ENCODE results near the gene TRIO. TPM values are rescaled to one million over a fixed set of nuclear protein-coding genes. Genes with fewer than 3 reads are reported as not detected.

Gene TRIO
- total RNA-seq, 2 experiments from 2014 or later: 4.1 to 6.5 TPM

DNA sequence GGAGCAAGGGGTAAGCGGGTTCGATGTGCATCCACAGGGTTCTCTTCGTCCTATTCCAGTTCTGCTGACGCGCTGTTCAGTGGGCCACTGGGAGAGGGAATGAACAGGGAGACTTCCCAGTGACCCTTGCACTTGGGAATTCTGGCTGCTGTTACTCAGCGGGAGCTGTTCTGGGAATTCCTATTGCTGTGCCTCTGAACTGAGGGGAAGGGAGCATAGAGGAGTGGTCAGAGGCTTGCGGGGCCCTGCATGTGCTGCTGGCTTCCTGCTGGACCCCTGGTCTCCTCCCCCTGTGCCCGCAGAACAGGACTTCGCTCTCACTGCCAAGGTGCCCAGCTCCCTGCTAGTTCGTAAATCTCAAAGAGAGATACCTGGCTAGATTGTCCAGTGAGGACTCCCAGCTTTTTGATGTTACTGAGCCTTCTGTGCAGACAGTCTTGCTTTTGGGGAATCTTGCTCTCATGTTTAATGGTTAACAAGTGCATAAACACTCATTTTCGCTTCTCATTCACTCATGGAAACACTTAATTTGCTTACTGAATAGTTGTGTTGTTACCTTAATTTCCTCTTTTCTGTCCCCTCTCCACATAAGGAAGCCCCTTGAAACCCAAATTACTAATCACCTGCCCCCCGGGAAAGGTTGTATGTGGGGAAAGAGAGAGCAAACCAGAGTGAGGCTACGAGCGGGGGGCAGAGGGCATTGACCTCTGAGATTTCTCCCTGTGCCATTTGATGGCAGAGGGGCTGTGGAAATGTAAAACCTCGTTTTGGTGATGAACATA is 5.9 kb downstream of the TRIO start:
- ChIA-PET POLR2A (no interaction called here), CTCF (no interaction called here)
- Mint-ChIP-seq H3K4me3 (no peak overlapping the region), H3K4me1 (ENCODE audit: low read depth) (peaks cover 6% of the 10 kb centered on the region), H3K27me3 (peaks cover 45% of the 10 kb centered on the region), H3K9me3 (no peaks in the 10 kb centered on the region), H3K27ac (no peak overlapping the region), H3K36me3 (ENCODE audit: low read depth) (peaks cover 6% of the 10 kb centered on the region)
- Histone ChIP-seq H3K27me3 (ENCODE audit: control insufficient read depth in 1 of 2, insufficient read depth in 2 of 2, low read length in 2 of 2) (peaks cover 13 to 22% of the 10 kb centered on the region in 2 experiments), H3K27ac (ENCODE audit: low read depth in 1 of 2, low read length in 2 of 2) (no peak overlapping the region), H3K36me3 (ENCODE audit: insufficient read depth, low read length) (no peaks in the 10 kb centered on the region), H3K4me1 (ENCODE audit: insufficient read depth, low read length) (peaks cover 8% of the 10 kb centered on the region), H3K9me3 (ENCODE audit: control insufficient read depth in 1 of 2, insufficient read depth in 1 of 2, low read length in 2 of 2) (peaks cover 0 to 4% of the 10 kb centered on the region in 2 experiments), H3K4me3 (ENCODE audit: low read length) (no peak overlapping the region)
- DNase-seq (no peak), ATAC-seq (ENCODE audit: poor library complexity) (no peak)
- intact Hi-C loops (cut with DNase I, micrococcal nuclease): loop anchor here in 1 of 2 experiments (10.0 kb wide), 3 partner anchors 116 to 706 kb away; partner anchors contain the start of gene OTULIN
- TF ChIP-seq, protein P1, sequence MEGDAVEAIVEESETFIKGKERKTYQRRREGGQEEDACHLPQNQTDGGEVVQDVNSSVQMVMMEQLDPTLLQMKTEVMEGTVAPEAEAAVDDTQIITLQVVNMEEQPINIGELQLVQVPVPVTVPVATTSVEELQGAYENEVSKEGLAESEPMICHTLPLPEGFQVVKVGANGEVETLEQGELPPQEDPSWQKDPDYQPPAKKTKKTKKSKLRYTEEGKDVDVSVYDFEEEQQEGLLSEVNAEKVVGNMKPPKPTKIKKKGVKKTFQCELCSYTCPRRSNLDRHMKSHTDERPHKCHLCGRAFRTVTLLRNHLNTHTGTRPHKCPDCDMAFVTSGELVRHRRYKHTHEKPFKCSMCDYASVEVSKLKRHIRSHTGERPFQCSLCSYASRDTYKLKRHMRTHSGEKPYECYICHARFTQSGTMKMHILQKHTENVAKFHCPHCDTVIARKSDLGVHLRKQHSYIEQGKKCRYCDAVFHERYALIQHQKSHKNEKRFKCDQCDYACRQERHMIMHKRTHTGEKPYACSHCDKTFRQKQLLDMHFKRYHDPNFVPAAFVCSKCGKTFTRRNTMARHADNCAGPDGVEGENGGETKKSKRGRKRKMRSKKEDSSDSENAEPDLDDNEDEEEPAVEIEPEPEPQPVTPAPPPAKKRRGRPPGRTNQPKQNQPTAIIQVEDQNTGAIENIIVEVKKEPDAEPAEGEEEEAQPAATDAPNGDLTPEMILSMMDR (IDR thresholded peaks at IDR 0.05): no peak

DNA sequence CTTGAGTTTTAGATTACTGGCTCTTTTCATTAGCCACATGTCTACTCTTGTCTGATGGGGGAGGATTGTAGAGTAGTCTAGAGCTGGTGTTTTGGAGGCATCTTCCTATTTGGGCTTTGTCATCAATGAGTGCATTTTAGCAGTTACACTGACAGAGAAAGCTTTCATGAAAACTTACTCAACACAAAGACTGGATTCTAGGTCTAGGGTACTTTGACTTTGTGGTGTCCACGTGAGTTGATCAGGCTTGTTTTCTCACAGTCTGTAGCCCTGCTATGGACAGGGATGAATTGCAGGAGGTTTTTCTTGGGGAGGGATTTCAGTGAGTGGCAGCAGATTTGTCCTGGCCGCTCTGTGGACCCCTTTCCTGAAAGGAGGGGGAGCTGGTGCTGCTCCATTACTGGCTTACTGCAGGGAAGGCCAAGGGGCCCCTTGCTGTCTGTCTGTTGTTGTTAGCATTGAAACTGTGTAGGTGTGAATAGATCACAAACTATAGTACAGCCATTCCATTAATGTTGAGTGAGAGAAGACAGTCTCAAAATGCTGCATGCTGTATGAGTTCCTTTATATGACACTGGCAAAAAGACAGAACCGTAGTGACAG is 6.6 kb downstream of the TRIO start:
- no peak for DNase-seq
- Mint-ChIP-seq H3K27ac (no peak overlapping the region), H3K4me1 (ENCODE audit: low read depth) (peaks cover 6% of the 10 kb centered on the region), H3K27me3 (peaks cover 50% of the 10 kb centered on the region), H3K36me3 (ENCODE audit: low read depth) (peaks cover 6% of the 10 kb centered on the region), H3K9me3 (no peaks in the 10 kb centered on the region), H3K4me3 (no peak overlapping the region)
- Histone ChIP-seq H3K36me3 (ENCODE audit: insufficient read depth, low read length) (no peaks in the 10 kb centered on the region), H3K27ac (ENCODE audit: low read depth in 1 of 2, low read length in 2 of 2) (no peak overlapping the region), H3K4me1 (ENCODE audit: insufficient read depth, low read length) (peaks cover 4% of the 10 kb centered on the region), H3K9me3 (ENCODE audit: control insufficient read depth in 1 of 2, insufficient read depth in 1 of 2, low read length in 2 of 2) (no peaks in the 10 kb centered on the region), H3K4me3 (ENCODE audit: low read length) (no peak overlapping the region), H3K27me3 (ENCODE audit: control insufficient read depth in 1 of 2, insufficient read depth in 2 of 2, low read length in 2 of 2) (peaks cover 10 to 22% of the 10 kb centered on the region in 2 experiments)
- TF ChIP-seq, protein P1 (IDR thresholded peaks at IDR 0.05): no peak
- POLR2A ChIA-PET: no interaction called here
- CTCF ChIA-PET: interaction anchor here (1.3 kb wide), 1 partner anchor 120 kb away, joined by 3 read pairs; no protein-coding TSS in a partner anchor
- ATAC-seq (ENCODE audit: poor library complexity): no peak
- intact Hi-C loops (cut with DNase I, micrococcal nuclease): loop anchor here in 1 of 2 experiments (10.0 kb wide), 3 partner anchors 115 to 705 kb away; partner anchors contain the start of gene OTULIN

DNA sequence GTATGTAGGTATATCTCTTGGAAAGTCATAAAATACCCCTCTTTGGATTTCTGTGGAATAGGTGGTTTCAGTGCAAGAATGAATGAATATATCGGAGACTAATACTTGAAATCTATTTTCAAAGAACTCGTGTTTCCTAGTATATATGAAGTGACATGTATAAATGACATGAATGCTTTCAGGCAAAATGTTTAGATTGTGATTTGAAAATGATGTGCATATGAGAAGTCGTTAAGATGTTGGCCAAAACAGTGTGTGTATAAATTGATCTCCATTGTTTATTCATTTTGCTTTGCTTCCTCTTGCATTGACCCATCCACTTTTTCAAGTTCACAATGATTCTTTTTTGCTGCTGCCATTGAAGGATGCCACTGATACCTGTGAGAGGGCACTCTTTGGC is 8.3 kb downstream of the TRIO start:
- Mint-ChIP-seq H3K36me3 (ENCODE audit: low read depth) (no peaks in the 10 kb centered on the region), H3K4me3 (no peak overlapping the region), H3K27me3 (peaks cover 38% of the 10 kb centered on the region), H3K9me3 (no peaks in the 10 kb centered on the region), H3K4me1 (ENCODE audit: low read depth) (no peaks in the 10 kb centered on the region), H3K27ac (no peak overlapping the region)
- intact Hi-C loops (cut with DNase I, micrococcal nuclease): no loop called here
- Histone ChIP-seq H3K4me1 (ENCODE audit: insufficient read depth, low read length) (no peaks in the 10 kb centered on the region), H3K36me3 (ENCODE audit: insufficient read depth, low read length) (no peaks in the 10 kb centered on the region), H3K27ac (ENCODE audit: low read depth in 1 of 2, low read length in 2 of 2) (no peak overlapping the region), H3K9me3 (ENCODE audit: control insufficient read depth in 1 of 2, insufficient read depth in 1 of 2, low read length in 2 of 2) (no peaks in the 10 kb centered on the region), H3K27me3 (ENCODE audit: control insufficient read depth in 1 of 2, insufficient read depth in 2 of 2, low read length in 2 of 2) (peaks cover 15 to 30% of the 10 kb centered on the region in 2 experiments), H3K4me3 (ENCODE audit: low read length) (no peak overlapping the region)
- no peak for DNase-seq
- POLR2A ChIA-PET: interaction anchor here (0.7 kb wide), 1 partner anchor 42 kb away, joined by 4 read pairs; no protein-coding TSS in a partner anchor
- TF ChIP-seq, protein P1 (IDR thresholded peaks at IDR 0.05): no peak
- CTCF ChIA-PET: no interaction called here
- no peak for ATAC-seq (ENCODE audit: poor library complexity)
